ENCODE data around the gene NGDN. TPM values are rescaled to one million over a fixed set of nuclear protein-coding genes. Genes with fewer than 3 reads are reported as not detected.

The NGDN gene
- total and polyA plus RNA-seq, 2 of the 4 experiments (the other 2 are of a cell fraction), result 48.1 to 49.8 TPM

DNA sequence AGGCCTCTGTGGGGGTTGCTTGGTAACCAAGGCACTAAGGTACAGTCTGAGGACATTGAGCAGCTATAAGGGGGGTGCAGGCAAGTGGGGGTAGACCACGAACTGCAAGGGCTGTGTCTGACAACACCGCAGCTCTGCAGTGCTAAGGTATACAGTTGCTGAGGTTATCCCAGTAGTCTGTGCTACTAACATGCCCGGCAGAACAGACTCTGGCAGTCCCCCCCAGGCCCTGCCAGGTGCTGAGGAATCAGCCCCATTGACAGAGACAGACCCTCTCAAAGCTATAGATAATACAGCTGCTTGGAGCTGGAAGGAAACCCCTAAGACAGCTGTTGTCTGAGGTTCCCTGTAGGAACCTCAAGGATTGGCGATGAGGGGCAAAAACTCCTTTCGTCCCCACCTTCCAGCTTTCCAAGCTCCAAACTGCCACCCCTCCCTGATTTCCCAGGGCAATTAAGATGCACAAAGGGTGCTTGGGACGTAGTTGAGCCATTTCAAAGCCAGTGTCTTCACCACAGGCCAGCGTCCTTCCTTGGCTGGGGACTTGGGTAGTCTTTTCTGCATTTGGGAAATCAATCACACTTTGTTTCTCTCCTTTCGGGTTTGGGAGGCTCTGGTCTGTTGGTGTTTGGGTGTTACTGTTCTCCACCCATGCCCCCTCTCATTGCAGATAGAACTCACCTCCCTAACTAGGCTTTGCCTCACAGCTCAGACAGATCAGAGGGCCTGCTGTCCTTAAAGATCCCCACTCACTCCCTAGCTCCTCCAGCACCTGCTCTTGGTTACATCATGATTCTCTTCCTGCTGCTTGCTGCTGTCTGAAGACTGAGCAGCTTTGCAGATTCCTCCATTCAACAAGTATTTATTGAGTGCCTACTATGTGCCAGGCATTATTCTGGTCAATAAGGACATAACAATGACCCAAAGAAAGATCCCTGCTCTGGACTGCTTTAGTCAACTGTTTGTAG lies 32.1 kb upstream of the NGDN start (continued):
- TF ChIP-seq, protein P1, sequence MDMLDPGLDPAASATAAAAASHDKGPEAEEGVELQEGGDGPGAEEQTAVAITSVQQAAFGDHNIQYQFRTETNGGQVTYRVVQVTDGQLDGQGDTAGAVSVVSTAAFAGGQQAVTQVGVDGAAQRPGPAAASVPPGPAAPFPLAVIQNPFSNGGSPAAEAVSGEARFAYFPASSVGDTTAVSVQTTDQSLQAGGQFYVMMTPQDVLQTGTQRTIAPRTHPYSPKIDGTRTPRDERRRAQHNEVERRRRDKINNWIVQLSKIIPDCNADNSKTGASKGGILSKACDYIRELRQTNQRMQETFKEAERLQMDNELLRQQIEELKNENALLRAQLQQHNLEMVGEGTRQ (IDR thresholded peaks at IDR 0.05; ENCODE audit: low read depth, low read length), result no peak

DNA sequence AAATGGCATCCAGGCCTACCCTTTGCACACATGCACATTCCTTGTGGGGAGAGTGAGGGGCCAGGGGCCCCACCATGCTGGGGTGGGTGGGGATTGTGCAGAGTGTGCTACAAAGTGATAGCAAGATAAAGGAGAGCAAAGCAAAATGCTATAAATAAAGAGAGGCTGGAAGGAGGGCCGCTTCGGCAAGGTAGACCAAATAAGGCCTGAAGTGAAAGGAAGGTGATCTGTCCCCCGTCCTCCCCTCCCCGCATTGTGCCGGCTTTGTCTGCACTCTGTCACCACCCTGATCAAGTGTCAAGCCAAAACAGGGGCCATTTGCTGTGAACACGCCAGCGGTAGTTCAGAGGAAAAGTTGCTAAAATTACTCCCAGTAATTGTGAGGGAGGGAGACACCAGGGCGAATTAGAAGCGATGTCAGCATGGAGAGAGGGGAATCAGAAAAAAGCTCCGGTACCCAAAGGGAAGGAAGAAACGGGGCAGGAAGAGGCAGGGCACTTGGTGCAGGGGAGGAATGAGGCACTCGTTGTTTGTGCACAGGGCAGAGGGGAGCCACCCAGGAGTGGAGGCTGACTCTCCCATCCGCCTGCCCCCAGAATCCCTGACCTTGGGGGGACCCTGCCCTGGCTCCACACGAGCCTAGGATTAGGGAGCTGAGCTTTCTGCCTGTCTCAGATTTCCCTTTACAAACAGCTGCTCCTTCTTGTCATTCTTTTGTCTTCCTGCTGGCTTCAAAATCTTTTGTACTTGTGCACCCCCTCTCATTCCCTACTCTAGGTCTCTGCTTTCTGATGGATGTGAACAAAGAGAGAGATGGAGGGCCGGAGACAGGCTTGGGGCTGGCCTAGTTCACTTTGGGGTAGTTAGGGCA lies 31.2 kb upstream of the NGDN start:
- Histone ChIP-seq H3K23ac (ENCODE audit: low read depth, low read length) (no peak overlapping the region), H3K14ac (replicated peaks; ENCODE audit: low read depth, low read length) (no peak overlapping the region), H3K9ac (ENCODE audit: low read depth, low read length) (no peak overlapping the region), H2BK20ac (ENCODE audit: low read depth, low read length) (no peak overlapping the region), H2AK5ac (ENCODE audit: low read depth, low read length) (no peak overlapping the region), H3K36me3 (ENCODE audit: control insufficient read depth, insufficient read depth, low read length) (no peaks in the 10 kb centered on the region), H3K79me1 (ENCODE audit: low read depth in 1 of 2, low read length in 2 of 2) (no peaks in the 10 kb centered on the region), H3K9me1 (ENCODE audit: insufficient read depth, low read length) (no peaks in the 10 kb centered on the region; the same call in 1 of the 2 replicates), H2BK5ac (ENCODE audit: low read depth, low read length, poor library complexity, severe bottlenecking) (no peak overlapping the region), H3K4me3 (ENCODE audit: insufficient read depth, low read depth, low read length) (no peak overlapping the region), H2AFZ (replicated peaks; ENCODE audit: low read length, poor library complexity) (no peak overlapping the region), H4K8ac (ENCODE audit: low read depth in 2 of 2, low read length in 2 of 2) (no peak overlapping the region), H3K18ac (ENCODE audit: low read depth, low read length) (no peak overlapping the region), H3K27me3 (ENCODE audit: control insufficient read depth, insufficient read depth, low read length) (peaks cover 42% of the 10 kb centered on the region), H4K20me1 (ENCODE audit: insufficient read depth, low read length) (no peaks in the 10 kb centered on the region), H2BK120ac (ENCODE audit: low read depth, low read length) (no peak overlapping the region), H2BK15ac (ENCODE audit: low read depth, low read length) (no peak overlapping the region), H4K91ac (ENCODE audit: insufficient read depth, low read depth, low read length) (no peak overlapping the region), H2AK9ac (replicated peaks; ENCODE audit: low read depth, low read length, poor library complexity) (no peak overlapping the region), H3K9me3 (ENCODE audit: control insufficient read depth, insufficient read depth, low read length) (no peaks in the 10 kb centered on the region), H3K27ac (ENCODE audit: insufficient read depth, low read length) (no peak overlapping the region), H3K56ac (ENCODE audit: extremely low read depth, insufficient read depth, low read length) (no peak overlapping the region), H3K4me1 (ENCODE audit: control insufficient read depth, insufficient read depth, low read length) (no peaks in the 10 kb centered on the region), H3K4me2 (ENCODE audit: low read depth, low read length) (no peak overlapping the region), H3K4ac (ENCODE audit: low read depth, low read length) (no peak overlapping the region), H4K5ac (ENCODE audit: low read depth, low read length) (no peak overlapping the region)
- in situ Hi-C loops (cut with MboI; ENCODE audit: low sequenced_read_pairs), result no loop called here
- no TSS peak for BruUV-seq (replicated peaks)
- no peak for ATAC-seq (ENCODE audit: low read depth)
- DNase-seq, result no peak
- intact Hi-C loops (cut with micrococcal nuclease), result no loop called here
- CTCF ChIA-PET, result no interaction called here
- dilution Hi-C loops (cut with HindIII; ENCODE audit: low sequenced_read_pairs, unreplicated experiment), result no loop called here
- WGBS, 2 experiments (ENCODE audit: extremely low coverage in 2 of 2, insufficient read length in 1 of 2), result 42% methylated on average over 2 of the region's 15 CpGs; no CpG with 5 or more reads in 1 of the 2 experiments
- POLR2A ChIA-PET (ENCODE audit: unreplicated experiment), result no interaction called here
- no peak for TF ChIP-seq CEBPB (IDR thresholded peaks at IDR 0.05; ENCODE audit: low read depth, low read length)
- TF ChIP-seq RAD21 (IDR thresholded peaks at IDR 0.05; ENCODE audit: low read length), result no peak
- TF ChIP-seq RFX5 (IDR thresholded peaks at IDR 0.05; ENCODE audit: low read depth, low read length), result no peak
- no peak for TF ChIP-seq MAFK (IDR thresholded peaks at IDR 0.05; ENCODE audit: low read depth, low read length)
- no peak for TF ChIP-seq BHLHE40 (IDR thresholded peaks at IDR 0.05; ENCODE audit: low read depth, low read length)
- no peak for TF ChIP-seq RCOR1 (IDR thresholded peaks at IDR 0.05; ENCODE audit: insufficient replicate concordance, low read length)
- no peak for TF ChIP-seq FOS (IDR thresholded peaks at IDR 0.05; ENCODE audit: low read depth, low read length)
- no peak for TF ChIP-seq CHD1 (IDR thresholded peaks at IDR 0.05; ENCODE audit: low read depth, low read length)
- TF ChIP-seq, protein P2, sequence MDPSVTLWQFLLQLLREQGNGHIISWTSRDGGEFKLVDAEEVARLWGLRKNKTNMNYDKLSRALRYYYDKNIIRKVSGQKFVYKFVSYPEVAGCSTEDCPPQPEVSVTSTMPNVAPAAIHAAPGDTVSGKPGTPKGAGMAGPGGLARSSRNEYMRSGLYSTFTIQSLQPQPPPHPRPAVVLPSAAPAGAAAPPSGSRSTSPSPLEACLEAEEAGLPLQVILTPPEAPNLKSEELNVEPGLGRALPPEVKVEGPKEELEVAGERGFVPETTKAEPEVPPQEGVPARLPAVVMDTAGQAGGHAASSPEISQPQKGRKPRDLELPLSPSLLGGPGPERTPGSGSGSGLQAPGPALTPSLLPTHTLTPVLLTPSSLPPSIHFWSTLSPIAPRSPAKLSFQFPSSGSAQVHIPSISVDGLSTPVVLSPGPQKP (IDR thresholded peaks at IDR 0.05; ENCODE audit: borderline replicate concordance, low read depth, low read length), result no peak
- TF ChIP-seq, protein P1 (IDR thresholded peaks at IDR 0.05; ENCODE audit: low read depth, low read length), result no peak
- TF ChIP-seq SMC3 (IDR thresholded peaks at IDR 0.05; ENCODE audit: low read depth, low read length), result no peak

All from IMR-90 (cell line).